GM18508 (cell line): ENCODE measurements around the gene PRDM7.
"Not testable (repeated sequence)": the region's sequence is repeated elsewhere in the genome, so short reads cannot be mapped to it uniquely, and the experiment has no call there.

ENCODE experiments used
- ATAC-seq: cut with Tn5 transposase; IDR thresholded peaks from one replicate; pipeline ENCODE4 v1.9.1; 2021; ENCODE audit warnings: moderate number of reproducible peaks; ENCODE audit not compliant: insufficient read depth, unreplicated experiment

The PRDM7 gene

GRCh38 chr16:90018652-90019542 lies 58.2 kb downstream of the PRDM7 start, which contains the start of gene DBNDD1:
TSS of gene DBNDD1 (minus strand) at chr16:90019456. CDS start at chr16:90019341, 115 bp downstream.
- ATAC-seq = no peak

- ATAC-seq = no peak
Measured at GRCh38 chr16:90018297-90018651, 58.9 kb downstream of the PRDM7 start.

GRCh38 chr16:90016339-90016950 lies 60.7 kb downstream of the PRDM7 start:
- ATAC-seq = no peak

- ATAC-seq = no peak
Measured at GRCh38 chr16:90015586-90016338, 61.4 kb downstream of the PRDM7 start.

- no peak for ATAC-seq
Measured at GRCh38 chr16:90012991-90013745, 64.0 kb downstream of the PRDM7 start.

- ATAC-seq = no peak
Measured at GRCh38 chr16:90011908-90012501, 65.1 kb downstream of the PRDM7 start.

GRCh38 chr16:90011508-90011819 lies 65.7 kb downstream of the PRDM7 start:
- ATAC-seq = no peak

GRCh38 chr16:90010676-90011507 lies 66.2 kb downstream of the PRDM7 start:
- ATAC-seq = no peak

- ATAC-seq = no peak
Measured at GRCh38 chr16:90009172-90009899, 67.8 kb downstream of the PRDM7 start.

GRCh38 chr16:90008708-90009145 lies 68.4 kb downstream of the PRDM7 start:
- peak; percentile 62 for ATAC-seq

GRCh38 chr16:90007635-90008234 lies 69.4 kb downstream of the PRDM7 start:
- not testable (repeated sequence) for ATAC-seq

GRCh38 chr16:90007015-90007414 lies 70.1 kb downstream of the PRDM7 start:
- ATAC-seq = no peak
